DOHH2 (cell line): ENCODE results near the gene SH3BP5.

Experiments
- H3F3A ChIP-seq: fragments of 200-600 bp; sonication (generic), shearing (Covaris generic); 2 replicates; pipeline ENCODE4 v1.6.0; 2016; ENCODE audit warnings: antibody characterized with exemption, mild to moderate bottlenecking; ENCODE audit not compliant: control insufficient read depth, insufficient read depth
- H3K27ac ChIP-seq: fragments of 200-600 bp; sonication (generic); 2 replicates; pipeline ENCODE4 v1.5.1; 2014; ENCODE audit warnings: low read depth, mild to moderate bottlenecking, low read length, moderate library complexity
- H3K27me3 ChIP-seq: fragments of 200-600 bp; sonication (generic); 2 replicates; pipeline ENCODE4 v1.6.1; 2014; ENCODE audit warnings: mild to moderate bottlenecking, low read length, mixed read lengths; ENCODE audit not compliant: control insufficient read depth
- H3K36me3 ChIP-seq: fragments of 200-600 bp; sonication (generic); 2 replicates; pipeline ENCODE4 v1.6.1; 2014; ENCODE audit warnings: mild to moderate bottlenecking, low read length, moderate library complexity, mixed read lengths; ENCODE audit not compliant: control insufficient read depth
- H3K4me1 ChIP-seq: fragments of 200-600 bp; sonication (generic); 2 replicates; pipeline ENCODE4 v1.6.1; 2014; ENCODE audit warnings: mild to moderate bottlenecking, low read length, mixed read lengths; ENCODE audit not compliant: control insufficient read depth
- H3K4me2 ChIP-seq: fragments of 200-600 bp; sonication (generic); 2 replicates; pipeline ENCODE4 v1.6.0; 2014; ENCODE audit warnings: mild to moderate bottlenecking, low read length, moderate library complexity
- H3K4me3 ChIP-seq: fragments of 200-600 bp; sonication (generic); 2 replicates; pipeline ENCODE4 v1.5.1; 2014; ENCODE audit warnings: mild to moderate bottlenecking, low read length, mixed read lengths
- H3K79me2 ChIP-seq: fragments of 200-600 bp; sonication (generic); 2 replicates; pipeline ENCODE4 v1.6.1; 2014; ENCODE audit warnings: mild to moderate bottlenecking, low read length, mixed read lengths; ENCODE audit not compliant: control insufficient read depth
- H3K9me2 ChIP-seq: fragments of 200-600 bp; sonication (generic); replicated peaks from 2 replicates; pipeline ENCODE4 v1.6.1; 2014; ENCODE audit warnings: mild to moderate bottlenecking, low read length, mixed read lengths; ENCODE audit not compliant: control insufficient read depth
- H3K9me3 ChIP-seq: fragments of 200-600 bp; sonication (generic); 2 replicates; pipeline ENCODE4 v1.6.1; 2014; ENCODE audit warnings: antibody characterized with exemption, low read length, mixed read lengths; ENCODE audit not compliant: control insufficient read depth, insufficient read depth
- H4K20me1 ChIP-seq: fragments of 200-600 bp; sonication (generic); 2 replicates; pipeline ENCODE4 v1.6.0; 2014; ENCODE audit warnings: low read depth, mild to moderate bottlenecking, antibody characterized with exemption, low read length, moderate library complexity; ENCODE audit not compliant: control insufficient read depth, insufficient read depth
- EZH2phosphoT487 ChIP-seq: fragments of 200-600 bp; sonication (generic); IDR thresholded peaks from 2 replicates; pipeline ENCODE4 v1.6.1; 2017; ENCODE audit warnings: borderline replicate concordance, mild to moderate bottlenecking, antibody characterized with exemption, low read length, moderate library complexity, mixed read lengths
- TF ChIP-seq, protein P1 (sequence below): fragments of 200-600 bp; sonication (generic); IDR thresholded peaks from one replicate; pipeline ENCODE4 v1.5.1; 2014; ENCODE audit warnings: antibody characterized with exemption, mild to moderate bottlenecking, low read depth, low read length; ENCODE audit not compliant: poor library complexity, severe bottlenecking

SH3BP5 gene

DNA sequence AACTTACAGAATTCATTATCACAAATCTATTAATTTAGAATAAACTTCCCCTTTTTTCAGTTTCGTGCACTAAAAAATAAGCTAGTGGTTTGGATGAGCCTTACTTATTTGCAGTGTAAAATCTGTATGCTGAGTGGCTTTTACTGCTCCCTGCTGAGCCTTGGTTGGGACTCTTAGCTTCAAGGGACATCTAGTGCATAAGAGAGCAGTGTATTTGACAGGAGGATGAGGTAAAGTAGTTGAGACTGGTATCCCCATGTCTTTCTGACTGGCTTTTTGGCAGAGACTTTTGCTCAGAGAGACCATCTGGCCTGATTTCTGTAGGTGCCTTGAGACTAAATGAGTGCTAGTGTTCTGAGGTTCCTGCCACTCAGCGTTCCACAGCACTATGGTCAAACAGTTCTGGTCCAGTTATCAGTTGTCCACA, 114.5 kb downstream of the SH3BP5 start:
- TF ChIP-seq EZH2phosphoT487: no peak
- TF ChIP-seq, protein P1, sequence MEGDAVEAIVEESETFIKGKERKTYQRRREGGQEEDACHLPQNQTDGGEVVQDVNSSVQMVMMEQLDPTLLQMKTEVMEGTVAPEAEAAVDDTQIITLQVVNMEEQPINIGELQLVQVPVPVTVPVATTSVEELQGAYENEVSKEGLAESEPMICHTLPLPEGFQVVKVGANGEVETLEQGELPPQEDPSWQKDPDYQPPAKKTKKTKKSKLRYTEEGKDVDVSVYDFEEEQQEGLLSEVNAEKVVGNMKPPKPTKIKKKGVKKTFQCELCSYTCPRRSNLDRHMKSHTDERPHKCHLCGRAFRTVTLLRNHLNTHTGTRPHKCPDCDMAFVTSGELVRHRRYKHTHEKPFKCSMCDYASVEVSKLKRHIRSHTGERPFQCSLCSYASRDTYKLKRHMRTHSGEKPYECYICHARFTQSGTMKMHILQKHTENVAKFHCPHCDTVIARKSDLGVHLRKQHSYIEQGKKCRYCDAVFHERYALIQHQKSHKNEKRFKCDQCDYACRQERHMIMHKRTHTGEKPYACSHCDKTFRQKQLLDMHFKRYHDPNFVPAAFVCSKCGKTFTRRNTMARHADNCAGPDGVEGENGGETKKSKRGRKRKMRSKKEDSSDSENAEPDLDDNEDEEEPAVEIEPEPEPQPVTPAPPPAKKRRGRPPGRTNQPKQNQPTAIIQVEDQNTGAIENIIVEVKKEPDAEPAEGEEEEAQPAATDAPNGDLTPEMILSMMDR: no peak
- Histone ChIP-seq H3K4me2 (peak overlapping the region; percentile 78), H3K9me2 (no peaks in the 10 kb centered on the region), H3K4me3 (peak overlapping the region; percentile 56), H3K36me3 (peaks cover 77% of the 10 kb centered on the region), H3K27ac (peak overlapping the region; percentile 95), H3K9me3 (no peaks in the 10 kb centered on the region), H3K79me2 (peaks cover 40% of the 10 kb centered on the region), H3F3A (peaks cover 26% of the 10 kb centered on the region), H3K4me1 (peaks cover 63% of the 10 kb centered on the region), H3K27me3 (no peaks in the 10 kb centered on the region), H4K20me1 (no peaks in the 10 kb centered on the region)

DNA sequence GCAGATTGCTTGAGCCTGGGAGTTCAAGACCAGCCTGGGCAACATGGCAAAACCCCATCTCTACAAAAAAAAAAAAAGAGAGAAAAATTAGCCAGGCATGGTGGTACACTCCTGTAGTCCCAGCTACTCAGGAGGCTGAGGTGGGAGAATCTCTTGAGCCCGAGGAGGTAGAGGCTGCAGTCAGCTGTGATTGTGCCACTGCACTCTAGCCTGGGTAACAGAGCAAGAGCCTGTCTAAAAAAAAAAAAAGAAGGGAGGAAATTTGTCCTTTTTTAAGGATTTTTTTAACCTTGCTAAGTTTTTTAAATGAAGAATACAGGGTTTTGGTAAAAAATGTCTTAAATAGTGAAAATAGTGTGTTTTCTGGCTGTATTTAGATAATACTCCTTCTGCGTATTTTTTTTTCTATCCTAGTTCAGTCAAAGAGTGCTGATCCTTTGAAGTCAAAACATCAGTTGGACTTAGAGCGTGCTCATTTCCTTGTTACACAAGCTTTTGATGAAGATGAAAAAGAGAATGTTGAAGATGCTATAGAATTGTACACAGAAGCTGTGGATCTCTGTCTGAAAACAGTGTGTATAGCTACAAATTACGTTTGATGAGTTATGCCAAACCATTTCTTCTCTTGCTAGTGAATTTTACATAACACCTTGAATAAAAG, 115.2 kb downstream of the SH3BP5 start:
- no peaks in the 10 kb centered on the region for H4K20me1 ChIP-seq
- H3F3A ChIP-seq: peaks cover 30% of the 10 kb centered on the region
- H3K36me3 ChIP-seq: peaks cover 77% of the 10 kb centered on the region
- no peaks in the 10 kb centered on the region for H3K9me2 ChIP-seq
- H3K27me3 ChIP-seq: no peaks in the 10 kb centered on the region
- H3K79me2 ChIP-seq: peaks cover 44% of the 10 kb centered on the region
- peak overlapping the region; percentile 95 for H3K27ac ChIP-seq
- H3K4me2 ChIP-seq: peak overlapping the region; percentile 78
- no peak for TF ChIP-seq EZH2phosphoT487
- TF ChIP-seq, protein P1: no peak
- peak overlapping the region; percentile 56 for H3K4me3 ChIP-seq
- H3K4me1 ChIP-seq: peaks cover 63% of the 10 kb centered on the region
- no peaks in the 10 kb centered on the region for H3K9me3 ChIP-seq

DNA sequence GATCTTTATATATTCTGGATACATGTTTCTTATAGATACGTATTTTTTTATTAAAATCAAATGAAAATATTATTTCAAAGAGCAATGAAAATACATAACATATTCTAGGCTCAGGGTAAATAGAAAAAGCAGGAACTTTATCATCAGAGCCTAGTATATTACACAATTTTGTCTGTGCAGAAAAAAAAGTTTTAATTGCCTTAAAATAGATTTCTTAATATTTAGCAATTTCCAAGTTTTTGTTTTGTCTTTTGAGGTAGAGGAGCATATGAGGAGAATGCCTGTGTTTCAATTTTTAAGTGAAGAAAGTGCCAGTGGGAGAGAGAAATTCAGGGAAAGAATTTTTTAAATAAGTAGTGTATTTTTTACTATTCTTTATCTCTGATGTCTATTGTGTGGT, 115.9 kb downstream of the SH3BP5 start:
- Histone ChIP-seq H3K27ac (peak overlapping the region; percentile 95), H3K36me3 (peaks cover 76% of the 10 kb centered on the region), H4K20me1 (no peaks in the 10 kb centered on the region), H3K9me2 (no peaks in the 10 kb centered on the region), H3K9me3 (no peaks in the 10 kb centered on the region), H3F3A (peaks cover 34% of the 10 kb centered on the region), H3K4me2 (peak overlapping the region; percentile 78), H3K27me3 (no peaks in the 10 kb centered on the region), H3K4me1 (peaks cover 63% of the 10 kb centered on the region), H3K79me2 (peaks cover 47% of the 10 kb centered on the region), H3K4me3 (peak overlapping the region; percentile 56)
- TF ChIP-seq EZH2phosphoT487: no peak
- TF ChIP-seq, protein P1: no peak
